D721Med (cell line): ENCODE data around the gene LGR4.

Source experiments
- DNase-seq: peaks from one replicate; pipeline ENCODE4 v3.0.0; 2011; ENCODE audit warnings: low spot score; ENCODE audit not compliant: insufficient read length
- FAIRE-seq: peaks from 2 replicates; lab custom pipeline; 2011; peaks lifted over from hg19 to GRCh38; lab: Jason Lieb, UNC
- TF ChIP-seq, protein P1 (sequence below): IDR thresholded peaks from 2 replicates; pipeline ENCODE4 v1.5.1; 2012; ENCODE audit warnings: mild to moderate bottlenecking, control low read depth; ENCODE audit not compliant: insufficient read depth; ENCODE audit errors: missing control alignments

Gene LGR4

DNA sequence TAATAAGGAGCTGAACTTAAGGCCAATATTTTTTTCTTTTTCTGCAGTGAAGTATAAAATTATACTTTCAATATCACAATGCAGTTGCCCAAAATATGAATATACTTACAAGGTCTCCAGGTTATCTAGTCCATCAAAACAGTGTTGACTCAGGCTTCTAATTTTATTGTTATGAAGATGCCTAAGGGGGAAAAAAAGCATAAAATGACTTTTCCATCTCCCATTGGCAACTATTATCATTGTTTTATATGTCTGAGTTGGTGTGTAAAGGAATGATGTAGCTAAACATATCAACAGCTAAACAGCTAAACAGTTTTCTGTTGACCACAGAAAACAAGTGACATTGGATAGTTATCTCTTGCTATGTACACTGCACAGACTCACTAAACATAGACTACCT lies 88.4 kb downstream of the LGR4 start:
- TF ChIP-seq, protein P1, sequence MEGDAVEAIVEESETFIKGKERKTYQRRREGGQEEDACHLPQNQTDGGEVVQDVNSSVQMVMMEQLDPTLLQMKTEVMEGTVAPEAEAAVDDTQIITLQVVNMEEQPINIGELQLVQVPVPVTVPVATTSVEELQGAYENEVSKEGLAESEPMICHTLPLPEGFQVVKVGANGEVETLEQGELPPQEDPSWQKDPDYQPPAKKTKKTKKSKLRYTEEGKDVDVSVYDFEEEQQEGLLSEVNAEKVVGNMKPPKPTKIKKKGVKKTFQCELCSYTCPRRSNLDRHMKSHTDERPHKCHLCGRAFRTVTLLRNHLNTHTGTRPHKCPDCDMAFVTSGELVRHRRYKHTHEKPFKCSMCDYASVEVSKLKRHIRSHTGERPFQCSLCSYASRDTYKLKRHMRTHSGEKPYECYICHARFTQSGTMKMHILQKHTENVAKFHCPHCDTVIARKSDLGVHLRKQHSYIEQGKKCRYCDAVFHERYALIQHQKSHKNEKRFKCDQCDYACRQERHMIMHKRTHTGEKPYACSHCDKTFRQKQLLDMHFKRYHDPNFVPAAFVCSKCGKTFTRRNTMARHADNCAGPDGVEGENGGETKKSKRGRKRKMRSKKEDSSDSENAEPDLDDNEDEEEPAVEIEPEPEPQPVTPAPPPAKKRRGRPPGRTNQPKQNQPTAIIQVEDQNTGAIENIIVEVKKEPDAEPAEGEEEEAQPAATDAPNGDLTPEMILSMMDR = no peak
- FAIRE-seq (no peak), DNase-seq (no peak)

DNA sequence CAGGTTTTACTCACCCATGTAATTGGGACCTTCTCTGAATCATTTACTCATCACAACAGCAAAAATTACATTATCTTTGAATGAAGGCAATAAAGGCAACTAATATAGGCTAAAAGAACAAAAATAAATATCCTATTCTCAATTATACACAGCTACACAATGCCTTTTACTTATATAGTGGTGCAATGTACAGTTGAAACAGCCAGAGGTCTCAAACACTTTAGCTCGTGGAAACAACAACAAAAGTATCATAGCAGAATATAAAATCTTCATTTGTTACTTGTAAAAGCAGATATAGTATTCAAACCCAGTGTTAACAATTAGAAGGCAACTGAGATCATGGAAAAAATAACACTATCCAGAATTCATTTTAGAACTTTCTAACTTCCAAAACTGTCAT lies 88.9 kb downstream of the LGR4 start:
- FAIRE-seq (no peak), DNase-seq (no peak)
- TF ChIP-seq, protein P1 = no peak

GRCh38 chr11:27381238-27381666 lies 91.3 kb downstream of the LGR4 start:
- FAIRE-seq (no peak), DNase-seq (no peak)
- TF ChIP-seq, protein P1 = no peak

DNA sequence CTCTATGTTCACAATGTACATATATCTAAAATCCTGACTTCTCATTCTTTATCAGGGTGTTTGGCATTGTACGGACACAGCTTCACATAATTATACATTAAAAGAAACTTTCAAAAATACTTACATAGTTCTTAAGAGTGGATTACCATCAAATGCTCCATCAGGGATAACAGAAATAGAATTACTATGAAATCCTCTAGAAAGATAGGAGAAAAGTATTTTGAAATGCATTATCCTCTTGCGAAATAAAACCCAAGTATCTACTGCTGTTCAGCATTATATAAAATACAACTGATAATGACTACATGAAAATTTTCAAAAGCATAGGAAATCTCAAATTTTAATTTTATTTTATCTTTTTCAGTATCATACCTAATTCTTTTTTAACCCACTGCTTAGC lies 91.8 kb downstream of the LGR4 start:
- FAIRE-seq (no peak), DNase-seq (no peak)
- TF ChIP-seq, protein P1 = no peak

GRCh38 chr11:27379449-27379848 lies 93.1 kb downstream of the LGR4 start:
- no peak for DNase-seq
- TF ChIP-seq, protein P1 = no peak
- FAIRE-seq = no peak

DNA sequence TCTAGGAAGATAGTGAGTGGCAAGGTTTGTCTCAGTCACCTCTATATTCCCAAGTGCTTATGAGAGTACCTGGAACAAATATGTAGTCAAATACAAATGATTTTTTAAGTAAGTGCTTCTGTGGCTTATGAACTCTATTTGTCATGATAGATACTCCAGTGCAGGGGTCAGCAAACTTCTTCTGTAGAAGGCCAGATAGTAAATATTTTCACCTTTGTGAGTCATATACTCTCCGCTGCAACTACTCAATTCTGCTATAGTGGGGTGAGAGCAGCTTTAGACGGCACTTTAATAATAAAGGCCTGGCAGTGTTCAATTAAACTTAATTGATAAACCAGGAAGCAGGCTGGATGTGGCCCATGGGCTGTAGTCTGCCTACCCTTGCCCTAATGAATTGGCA lies 97.2 kb downstream of the LGR4 start:
- DNase-seq (no peak), FAIRE-seq (no peak)
- TF ChIP-seq, protein P1 = no peak

GRCh38 chr11:27373856-27374602 lies 98.6 kb downstream of the LGR4 start:
- FAIRE-seq = no peak
- TF ChIP-seq, protein P1 = no peak
- DNase-seq = no peak
